MM.1S (cell line): ENCODE data around the gene CEP83.

Experiments used
- DNase-seq: peaks from one replicate; pipeline ENCODE4 v3.0.0-alpha.2; 2015
- H2AFZ ChIP-seq: fragments of 300-600 bp; sonication (generic); 2 replicates; pipeline ENCODE4 v1.6.0; 2016; ENCODE audit warnings: antibody characterized with exemption, low read length
- H3F3A ChIP-seq: fragments of 300-600 bp; sonication (generic); 2 replicates; pipeline ENCODE4 v1.6.1; 2016; ENCODE audit warnings: mild to moderate bottlenecking, antibody characterized with exemption, low read length, moderate library complexity, mixed read lengths; ENCODE audit not compliant: insufficient read depth
- H3K27ac ChIP-seq: fragments of 300-600 bp; sonication (generic); 2 replicates; pipeline ENCODE4 v1.5.1; 2016; ENCODE audit warnings: mild to moderate bottlenecking, low read length
- H3K27me3 ChIP-seq: fragments of 300-600 bp; sonication (generic); replicated peaks from 2 replicates; pipeline ENCODE4 v1.6.0; 2016; ENCODE audit warnings: low read length; ENCODE audit not compliant: insufficient read depth
- H3K36me3 ChIP-seq: fragments of 300-600 bp; sonication (generic); replicated peaks from 2 replicates; pipeline ENCODE4 v1.6.1; 2016; ENCODE audit warnings: mild to moderate bottlenecking, low read length, mixed read lengths; ENCODE audit not compliant: insufficient read depth
- H3K4me1 ChIP-seq: fragments of 300-600 bp; sonication (generic); 2 replicates; pipeline ENCODE4 v1.6.1; 2016; ENCODE audit warnings: low read length, mixed read lengths
- H3K4me2 ChIP-seq: fragments of 300-600 bp; sonication (generic); 2 replicates; pipeline ENCODE4 v1.6.0; 2016; ENCODE audit warnings: low read depth, low read length
- H3K4me3 ChIP-seq: fragments of 300-600 bp; sonication (generic); 2 replicates; pipeline ENCODE4 v1.5.1; 2016; ENCODE audit warnings: low read length, mixed read lengths
- H3K79me2 ChIP-seq: fragments of 300-600 bp; sonication (generic); 2 replicates; pipeline ENCODE4 v1.6.1; 2016; ENCODE audit warnings: mixed run types, low read length, mixed read lengths
- H3K9ac ChIP-seq: fragments of 300-600 bp; sonication (generic); 2 replicates; pipeline ENCODE4 v1.6.1; 2016; ENCODE audit warnings: low read length, mixed read lengths
- H3K9me2 ChIP-seq: fragments of 300-600 bp; sonication (generic); replicated peaks from 2 replicates; pipeline ENCODE4 v1.6.1; 2016; ENCODE audit warnings: mild to moderate bottlenecking, low read length, mixed read lengths; ENCODE audit not compliant: insufficient read depth
- H3K9me3 ChIP-seq: fragments of 300-600 bp; sonication (generic); replicated peaks from 2 replicates; pipeline ENCODE4 v1.6.1; 2016; ENCODE audit warnings: mild to moderate bottlenecking, low read length, mixed read lengths; ENCODE audit not compliant: insufficient read depth
- H4K20me1 ChIP-seq: fragments of 300-600 bp; sonication (generic); 2 replicates; pipeline ENCODE4 v1.6.1; 2016; ENCODE audit warnings: mild to moderate bottlenecking, low read length, moderate library complexity, mixed read lengths; ENCODE audit not compliant: insufficient read depth
- CTCF ChIP-seq: fragments of 300-600 bp; sonication (generic); IDR thresholded peaks from 2 replicates; pipeline ENCODE4 v1.5.1; 2016; ENCODE audit warnings: antibody characterized with exemption, low read length, mixed read lengths
- EZH2 ChIP-seq: fragments of 300-600 bp; sonication (generic); optimal IDR thresholded peaks from 2 replicates; pipeline ENCODE3; 2017; ENCODE audit warnings: low read depth, mild to moderate bottlenecking, antibody characterized with exemption, low read length, mixed read lengths
- EZH2phosphoT487 ChIP-seq: fragments of 300-600 bp; sonication (generic); IDR thresholded peaks from 2 replicates; pipeline ENCODE4 v1.6.1; 2018; ENCODE audit warnings: antibody characterized with exemption, low read length

Gene CEP83

DNA sequence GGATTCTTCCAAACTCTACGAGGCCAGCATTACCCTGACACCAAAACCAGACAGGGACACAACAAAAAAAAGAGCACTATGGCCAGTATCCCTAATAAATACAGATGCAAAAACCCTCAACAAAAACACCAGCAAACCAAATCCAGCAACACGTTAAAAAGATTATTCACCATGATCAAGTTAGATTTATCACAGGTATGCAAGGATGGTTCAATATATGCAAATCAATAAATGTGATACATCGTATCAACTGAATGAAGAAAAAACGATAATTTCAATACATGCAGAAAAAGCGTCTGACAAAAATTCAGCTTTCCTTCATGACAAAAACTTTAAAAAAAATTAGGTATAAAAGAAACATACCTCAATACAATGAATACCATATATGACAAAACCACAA is 99.9 kb downstream of the CEP83 start:
- Histone ChIP-seq H3K27ac (no peak overlapping the region), H3K9me2 (no peaks in the 10 kb centered on the region), H3K9ac (no peak overlapping the region), H3K9me3 (no peaks in the 10 kb centered on the region), H3F3A (no peaks in the 10 kb centered on the region), H3K4me1 (no peaks in the 10 kb centered on the region), H3K4me2 (no peak overlapping the region), H4K20me1 (no peaks in the 10 kb centered on the region), H3K79me2 (no peaks in the 10 kb centered on the region), H3K27me3 (no peaks in the 10 kb centered on the region), H2AFZ (no peak overlapping the region), H3K4me3 (no peak overlapping the region), H3K36me3 (no peaks in the 10 kb centered on the region; the same call in 1 of the 2 replicates)
- no peak for DNase-seq
- TF ChIP-seq EZH2 (no peak), EZH2phosphoT487 (no peak), CTCF (no peak)

- Histone ChIP-seq H3K9me2 (no peaks in the 10 kb centered on the region), H3K9me3 (no peaks in the 10 kb centered on the region), H4K20me1 (no peaks in the 10 kb centered on the region), H3K27me3 (no peaks in the 10 kb centered on the region), H3K9ac (no peak overlapping the region), H2AFZ (no peak overlapping the region), H3K79me2 (no peaks in the 10 kb centered on the region), H3K4me1 (no peaks in the 10 kb centered on the region), H3K4me2 (no peak overlapping the region), H3K4me3 (no peak overlapping the region), H3F3A (no peaks in the 10 kb centered on the region), H3K27ac (no peak overlapping the region), H3K36me3 (no peaks in the 10 kb centered on the region)
- DNase-seq: no peak
- TF ChIP-seq EZH2phosphoT487 (no peak), CTCF (no peak), EZH2 (no peak)
Measured at GRCh38 chr12:94353130-94353529, 106.5 kb downstream of the CEP83 start.

DNA sequence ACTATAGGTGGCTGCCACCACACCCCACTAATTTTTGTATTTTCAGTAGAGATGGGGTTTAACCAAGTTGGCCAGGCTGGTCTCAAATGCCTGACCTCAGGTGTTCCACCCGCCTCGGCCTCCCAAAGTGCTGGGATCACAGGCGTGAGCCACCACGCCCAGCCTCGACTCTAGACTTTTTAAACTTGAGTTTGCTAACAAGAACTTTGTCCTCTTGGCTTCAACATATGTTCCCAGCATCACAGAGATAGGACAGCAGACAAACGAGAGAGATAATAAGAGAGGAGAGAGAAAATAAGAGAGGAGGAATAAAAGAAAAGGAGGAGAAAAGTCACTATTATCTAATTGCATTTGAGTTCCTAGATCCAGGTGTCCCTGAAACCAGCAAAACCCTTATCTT is 119.1 kb downstream of the CEP83 start:
- no peak overlapping the region for H3K27ac ChIP-seq
- no peaks in the 10 kb centered on the region for H3K4me1 ChIP-seq
- H3F3A ChIP-seq: no peaks in the 10 kb centered on the region
- H3K9me2 ChIP-seq: no peaks in the 10 kb centered on the region
- no peak for DNase-seq
- H3K36me3 ChIP-seq: no peaks in the 10 kb centered on the region
- no peak overlapping the region for H3K4me2 ChIP-seq
- no peak overlapping the region for H3K4me3 ChIP-seq
- no peak overlapping the region for H3K9ac ChIP-seq
- H3K27me3 ChIP-seq: no peaks in the 10 kb centered on the region
- no peak overlapping the region for H2AFZ ChIP-seq
- H3K79me2 ChIP-seq: no peaks in the 10 kb centered on the region
- no peaks in the 10 kb centered on the region for H4K20me1 ChIP-seq
- no peaks in the 10 kb centered on the region for H3K9me3 ChIP-seq
- TF ChIP-seq EZH2 (no peak), EZH2phosphoT487 (no peak), CTCF (no peak)
